H1 (cell line): Measurements from ENCODE around the gene EMC10. TPM values are rescaled to one million over a fixed set of nuclear protein-coding genes. Genes with fewer than 3 reads are reported as not detected.
A peak's percentile ranks its signal among the peaks of the same experiment; 100 is the strongest.

Experiments used
- CTCF ChIA-PET: fragments of 300-600 bp; sonication (Branson Sonifier 250); formaldehyde crosslinking; loops from one replicate; lab custom pipeline; 2021; ENCODE audit not compliant: partially characterized antibody; lab: Charles Lee
- POLR2A ChIA-PET: fragments of 300-600 bp; sonication (Branson Sonifier 250); formaldehyde crosslinking; loops from one replicate; lab custom pipeline; 2021; ENCODE audit warnings: inconsistent platforms; ENCODE audit not compliant: partially characterized antibody; lab: Charles Lee
- DNase-seq, 2 experiments: peaks; one replicate each; pipeline versions ENCODE4 v3.0.0 to v3.0.0-alpha.2; 2010 to 2022; ENCODE audit warnings: low spot score in 2 of 2, low read depth in 1 of 2, mixed read lengths in 1 of 2
- FAIRE-seq: peaks from 2 replicates; lab custom pipeline; 2011; peaks lifted over from hg19 to GRCh38; lab: Jason Lieb, UNC
- H2AFZ ChIP-seq: 2 replicates; pipeline ENCODE4 v1.8.1; 2012; ENCODE audit warnings: low read length, inconsistent platforms
- H2AK5ac ChIP-seq: 2 replicates; pipeline ENCODE4 v1.6.1; 2013; ENCODE audit warnings: low read depth, low read length
- H2BK120ac ChIP-seq: replicated peaks from 2 replicates; pipeline ENCODE3; 2013; ENCODE audit warnings: low read depth, low read length, inconsistent platforms
- H2BK12ac ChIP-seq: 2 replicates; pipeline ENCODE4 v1.6.1; 2013; ENCODE audit warnings: low read depth, low read length
- H2BK15ac ChIP-seq: 2 replicates; pipeline ENCODE4 v1.6.1; 2013; ENCODE audit warnings: low read length
- H2BK20ac ChIP-seq: 2 replicates; pipeline ENCODE4 v1.6.1; 2013; ENCODE audit warnings: low read length
- H2BK5ac ChIP-seq: 2 replicates; pipeline ENCODE4 v1.6.1; 2013; ENCODE audit warnings: low read depth, low read length
- H3K14ac ChIP-seq: 2 replicates; pipeline ENCODE4 v1.6.1; 2013; ENCODE audit warnings: inconsistent platforms; ENCODE audit not compliant: insufficient read length
- H3K18ac ChIP-seq: 2 replicates; pipeline ENCODE4 v1.6.1; 2013; ENCODE audit warnings: low read length; ENCODE audit errors: extremely low read depth
- H3K23ac ChIP-seq: 2 replicates; pipeline ENCODE4 v1.6.1; 2013; ENCODE audit warnings: inconsistent platforms; ENCODE audit not compliant: insufficient read length
- H3K23me2 ChIP-seq: 2 replicates; pipeline ENCODE4 v1.6.1; 2013; ENCODE audit warnings: low read depth, low read length
- H3K27ac ChIP-seq: 2 replicates; pipeline ENCODE4 v1.6.1; 2011; ENCODE audit warnings: low read depth, low read length, inconsistent platforms
- H3K27me3 ChIP-seq, 4 experiments: replicated peaks in 1 of 4; 1 replicate in 1 of 4; 2 replicates in 3 of 4; pipeline versions ENCODE4 v1.6.1 to v1.8.1; 2011 to 2013; ENCODE audit warnings: low read length in 3 of 4, mild to moderate bottlenecking in 3 of 4, inconsistent platforms in 2 of 4, mixed read lengths in 2 of 4, moderate library complexity in 1 of 4; ENCODE audit not compliant: control insufficient read depth in 3 of 4, insufficient read depth in 3 of 4; ENCODE audit errors: extremely low read depth in 1 of 4
- H3K36me3 ChIP-seq, 4 experiments: 2 replicates each; pipeline versions ENCODE4 v1.6.1 to v1.8.1; 2011 to 2013; ENCODE audit warnings: mild to moderate bottlenecking in 4 of 4, low read length in 3 of 4, moderate library complexity in 2 of 4, control low read depth in 1 of 4, inconsistent platforms in 1 of 4; ENCODE audit not compliant: insufficient read depth in 4 of 4, control insufficient read depth in 2 of 4
- H3K4ac ChIP-seq: replicated peaks from 2 replicates; pipeline ENCODE3; 2013; ENCODE audit warnings: low read length, low read depth, mixed read lengths, inconsistent platforms; ENCODE audit not compliant: insufficient read length
- H3K4me1 ChIP-seq, 4 experiments: replicated peaks in 1 of 4; 1 replicate in 1 of 4; 2 replicates in 3 of 4; pipeline versions ENCODE4 v1.6.1 to v1.8.1; 2011 to 2013; ENCODE audit warnings: low read length in 3 of 4, inconsistent platforms in 2 of 4, mixed read lengths in 1 of 4; ENCODE audit not compliant: insufficient read depth in 4 of 4, control insufficient read depth in 3 of 4
- H3K4me2 ChIP-seq, 2 experiments: 2 replicates each; pipeline versions ENCODE4 v1.6.1 to v1.8.1; 2011 to 2013; ENCODE audit warnings: low read depth in 2 of 2, low read length in 2 of 2, control low read depth in 1 of 2, inconsistent platforms in 1 of 2, mild to moderate bottlenecking in 1 of 2; ENCODE audit not compliant: insufficient read depth in 1 of 2
- H3K4me3 ChIP-seq, 4 experiments: fragments of 200-600, 300-600 bp in 1 of 4; sonication (generic), shearing (Covaris generic), sonication (Bioruptor Twin) in 1 of 4; 2 replicates each; pipeline versions ENCODE4 v1.5.1 to v1.8.1; 2011 to 2016; ENCODE audit warnings: low read length in 4 of 4, low read depth in 3 of 4, control low read depth in 2 of 4, inconsistent platforms in 2 of 4, mild to moderate bottlenecking in 2 of 4, mixed read lengths in 1 of 4, moderate library complexity in 1 of 4; ENCODE audit not compliant: insufficient read depth in 2 of 4; ENCODE audit errors: extremely low read depth in 1 of 4
- H3K56ac ChIP-seq: replicated peaks from 2 replicates; pipeline ENCODE3; 2013; ENCODE audit warnings: low read depth, mild to moderate bottlenecking, mixed read lengths, low read length, inconsistent platforms; ENCODE audit not compliant: insufficient read length
- H3K79me1 ChIP-seq: 2 replicates; pipeline ENCODE4 v1.6.1; 2013; ENCODE audit warnings: low read depth, low read length, control low read depth
- H3K79me2 ChIP-seq, 2 experiments: 2 replicates each; pipeline versions ENCODE4 v1.6.1 to v1.8.1; 2012 to 2013; ENCODE audit warnings: low read length in 2 of 2, mild to moderate bottlenecking in 2 of 2, inconsistent platforms in 1 of 2; ENCODE audit not compliant: insufficient read depth in 2 of 2, control insufficient read depth in 1 of 2
- H3K9ac ChIP-seq, 4 experiments: replicated peaks in 1 of 4; 1 replicate in 1 of 4; 2 replicates in 3 of 4; pipeline versions ENCODE4 v1.6.1 to v1.8.1; 2011 to 2013; ENCODE audit warnings: low read depth in 3 of 4, low read length in 3 of 4, control low read depth in 2 of 4, mild to moderate bottlenecking in 2 of 4, moderate library complexity in 2 of 4, inconsistent platforms in 1 of 4; ENCODE audit errors: extremely low read depth in 1 of 4
- H3K9me3 ChIP-seq, 2 experiments: 2 replicates each; pipeline versions ENCODE4 v1.6.1 to v1.8.1; 2012 to 2013; ENCODE audit warnings: mild to moderate bottlenecking in 2 of 2, moderate library complexity in 2 of 2, control low read depth in 1 of 2, inconsistent platforms in 1 of 2, low read depth in 1 of 2, low read length in 1 of 2, mixed read lengths in 1 of 2; ENCODE audit not compliant: insufficient read depth in 2 of 2
- H4K20me1 ChIP-seq, 2 experiments: replicated peaks in 1 of 2; 2 replicates each; pipeline versions ENCODE3 to v1.8.1; 2011 to 2013; ENCODE audit warnings: inconsistent platforms in 2 of 2, low read length in 2 of 2, mild to moderate bottlenecking in 1 of 2; ENCODE audit not compliant: insufficient read depth in 2 of 2, control insufficient read depth in 1 of 2
- H4K5ac ChIP-seq: 2 replicates; pipeline ENCODE4 v1.6.1; 2013; ENCODE audit warnings: low read length, low read depth, mixed read lengths, inconsistent platforms; ENCODE audit not compliant: insufficient read length
- H4K8ac ChIP-seq: 2 replicates; pipeline ENCODE4 v1.8.0; 2013; ENCODE audit warnings: mild to moderate bottlenecking, moderate library complexity, low read length, inconsistent platforms; ENCODE audit not compliant: insufficient read depth; ENCODE audit errors: extremely low read depth
- H4K91ac ChIP-seq: replicated peaks from 2 replicates; pipeline ENCODE3; 2013; ENCODE audit warnings: low read length, mixed read lengths, inconsistent platforms; ENCODE audit not compliant: insufficient read length
- CBX5 ChIP-seq: fragments of 300-800, 300-1000 bp; sonication (generic); IDR thresholded peaks from 2 replicates; pipeline ENCODE4 v1.7.1; 2016; ENCODE audit warnings: antibody characterized with exemption, low read length, low read depth
- CHD1 ChIP-seq: IDR thresholded peaks from 2 replicates; pipeline ENCODE4 v1.6.1; 2012; ENCODE audit warnings: low read depth, low read length, improper control_type of control experiment
- CHD2 ChIP-seq: IDR thresholded peaks from 2 replicates; pipeline ENCODE4 v1.6.1; 2012; ENCODE audit warnings: low read length, improper control_type of control experiment
- HDAC2 ChIP-seq, 2 experiments: fragments of 300-600 bp in 1 of 2; sonication (generic) in 1 of 2; IDR thresholded peaks; 2 replicates each; pipeline ENCODE4 v1.6.1; 2011 to 2012; ENCODE audit warnings: low read depth in 2 of 2, low read length in 2 of 2, mild to moderate bottlenecking in 2 of 2, moderate library complexity in 2 of 2, borderline replicate concordance in 1 of 2, inconsistent platforms in 1 of 2
- KDM1A ChIP-seq: fragments of 200-600, 300-600 bp; sonication (generic); IDR thresholded peaks from 2 replicates; pipeline ENCODE4 v1.7.1; 2016; ENCODE audit warnings: mild to moderate bottlenecking, low read length, borderline replicate concordance
- KDM4A ChIP-seq: IDR thresholded peaks from one replicate; pipeline ENCODE4 v1.7.1; 2012; ENCODE audit warnings: low read depth, mild to moderate bottlenecking, moderate library complexity, low read length, inconsistent platforms; ENCODE audit not compliant: severe bottlenecking
- RNF2 ChIP-seq: fragments of 200-900, 300-1000 bp; sonication (generic); IDR thresholded peaks from 2 replicates; pipeline ENCODE4 v1.7.1; 2016; ENCODE audit warnings: borderline replicate concordance, low read depth, mild to moderate bottlenecking, antibody characterized with exemption, low read length; ENCODE audit not compliant: poor library complexity, severe bottlenecking; ENCODE audit errors: missing control alignments
- RXRA ChIP-seq: IDR thresholded peaks from 2 replicates; pipeline ENCODE4 v1.6.1; 2011; ENCODE audit warnings: low read depth, mild to moderate bottlenecking, low read length, moderate library complexity; ENCODE audit not compliant: insufficient read depth
- SAP30 ChIP-seq: fragments of 300-600 bp; sonication (generic); IDR thresholded peaks from 2 replicates; pipeline ENCODE4 v1.7.1; 2012; ENCODE audit warnings: low read length, moderate library complexity, mild to moderate bottlenecking, inconsistent platforms; ENCODE audit not compliant: insufficient read depth, insufficient replicate concordance
- SIRT6 ChIP-seq: IDR thresholded peaks from one replicate; pipeline ENCODE4 v1.7.1; 2012; ENCODE audit warnings: low read length, inconsistent platforms
- WGBS, 2 experiments: shearing (Covaris generic) in 1 of 2; methylation state at CpG; one replicate each; pipeline versions ENCODE4 v1.1.6 to v1.1.7; 2013 to 2015; ENCODE audit warnings: low lambda C conversion rate in 2 of 2, mixed read lengths in 2 of 2, inconsistent platforms in 1 of 2, low coverage in 1 of 2, missing lambda C conversion rate in 1 of 2; ENCODE audit not compliant: insufficient replicate concordance in 2 of 2, insufficient coverage in 1 of 2, insufficient read length in 1 of 2; ENCODE audit errors: extremely low coverage in 1 of 2, missing lambda C conversion rate in 1 of 2; 5-methylcytosine and 5-hydroxymethylcytosine counted together
- polyA plus RNA-seq, 7 experiments: library from polyadenylated mRNA; depleted of rRNA in 3 of 7; stranded (reverse) in 5 of 7; unstranded in 2 of 7; fragments of >200 nt in 5 of 7; fragments of 200-250 nt in 2 of 7; gene quantifications; 1 replicate in 5 of 7; 2 replicates in 1 of 7; 4 replicates in 1 of 7; pipeline versions ENCODE4 v1.2.1 to v1.2.3, GENCODE V29; 2011 to 2013; ENCODE audit warnings: missing spikeins in 2 of 7, mixed read lengths in 2 of 7
- total RNA-seq: library from RNA; stranded (reverse); fragmentation: NEBNext Ultra II Directional; extraction: Animal tissue kit (Norgen Biotek cat#: 25700); gene quantifications from 2 replicates; pipeline ENCODE4 v1.2.1, GENCODE V29; 2021

Gene EMC10
- total and polyA plus RNA-seq, 2 of the 8 experiments (the other 6 are each of a cell fraction or from before 2014, with no cell fraction given) = 77.6 to 103 TPM

DNA sequence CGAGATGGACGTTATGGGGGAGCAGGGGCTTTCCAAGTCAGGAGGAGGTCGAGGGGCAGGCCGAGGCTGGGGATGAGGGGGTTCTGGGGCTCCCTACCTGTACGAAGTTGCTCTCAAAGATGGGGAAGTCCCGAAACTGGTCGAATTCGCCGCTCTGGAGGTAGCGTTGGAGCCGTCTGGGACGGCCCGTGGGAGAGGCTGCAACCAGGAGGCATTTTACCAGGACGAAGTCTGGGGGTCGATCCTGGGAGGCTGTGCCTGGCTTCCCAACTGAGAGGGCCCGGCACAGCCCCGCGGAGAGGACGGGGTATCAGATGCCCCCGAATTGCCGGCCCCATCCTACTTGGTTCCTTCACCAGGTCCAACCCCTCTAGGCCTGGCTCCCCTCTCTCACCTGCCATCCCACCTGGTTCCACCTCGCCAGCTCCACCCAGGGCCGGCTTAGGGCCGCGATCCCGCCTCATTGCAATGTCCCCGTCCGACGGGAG lies 527 bp upstream of the EMC10 start:
- Histone ChIP-seq H4K91ac (peak overlapping the region; percentile 25), H3K4me2 (peak overlapping the region; percentile 19 to 59), H3K9me3 (peaks cover 3 to 6% of the 10 kb centered on the region in 2 experiments; a peak in 3 of 4 replicates), H3K4me1 (no peaks in the 10 kb centered on the region), H3K23me2 (peaks cover 2% of the 10 kb centered on the region; the same call in 1 of the 2 replicates), H3K18ac (no peak overlapping the region), H4K20me1 (peaks cover 6 to 8% of the 10 kb centered on the region in 2 experiments), H2BK5ac (no peak overlapping the region), H3K79me1 (peaks cover 10% of the 10 kb centered on the region), H2BK120ac (no peak overlapping the region), H3K79me2 (peaks cover 4 to 16% of the 10 kb centered on the region in 2 experiments; a peak in 3 of 4 replicates), H3K23ac (no peak overlapping the region), H3K4ac (no peak overlapping the region), H3K27ac (no peak overlapping the region), H3K14ac (no peak overlapping the region), H3K56ac (no peak overlapping the region), H4K8ac (peak overlapping the region; percentile 95), H3K27me3 (no peaks in the 10 kb centered on the region; a peak in 1 of 7 replicates), H2AFZ (no peak overlapping the region; the same call in 1 of the 2 replicates), H2BK15ac (no peak overlapping the region), H3K4me3 (peak overlapping the region in 2 of 4 experiments; percentile 79 to 92; a peak in 4 of 8 replicates), H2AK5ac (no peak overlapping the region), H2BK20ac (no peak overlapping the region), H4K5ac (no peak overlapping the region), H3K9ac (no peak overlapping the region), H2BK12ac (no peak overlapping the region), H3K36me3 (peaks cover 2 to 27% (median 7%) of the 10 kb centered on the region in 4 experiments; a peak in 5 of 8 replicates)
- POLR2A ChIA-PET = interaction anchor here (0.6 to 2.7 kb wide), 6 partner anchors 10 to 51 kb away, joined by 3 to 12 read pairs (median 5); no protein-coding TSS in a partner anchor
- CTCF ChIA-PET = interaction anchor here (1.1 to 3.8 kb wide), 4 partner anchors 9 to 446 kb away, joined by 3 to 21 read pairs (median 4); no protein-coding TSS in a partner anchor
- DNase-seq (no peak), FAIRE-seq (no peak)
- 77% methylated on average over 29 of the region's 29 CpGs; no CpG with 5 or more reads in 1 of the 2 experiments for WGBS, 2 experiments
- TF ChIP-seq SAP30 (no peak), CHD2 (no peak), KDM1A (peak; percentile 10; the same call in 1 of the 2 replicates), KDM4A (peak; percentile 35), RXRA (no peak), SIRT6 (no peak), CHD1 (no peak), RNF2 (no peak), HDAC2 (IDR thresholded peaks at IDR 0.05; ENCODE audit: borderline replicate concordance in 1 of 2, low read depth in 2 of 2, low read length in 2 of 2) (no peak), CBX5 (no peak)
